ENCODE measurements around the gene CRIP1. TPM values are rescaled to one million over a fixed set of nuclear protein-coding genes. Genes with fewer than 3 reads are reported as not detected.

Gene CRIP1
- polyA plus RNA-seq, 1 donor (not counting 4 experiments of a cell fraction or from before 2014, with no cell fraction given) = 1.7 TPM

- no peak overlapping the region for H3K27ac ChIP-seq (ENCODE audit: control insufficient read depth, insufficient read depth, low read length)
- no peak for TF ChIP-seq EZH2 (IDR thresholded peaks at IDR 0.05; ENCODE audit: low read length)
- no peaks in the 10 kb centered on the region for H3K9me3 ChIP-seq (ENCODE audit: control insufficient read depth, low read depth, low read length)
- H3K4me1 ChIP-seq (ENCODE audit: control insufficient read depth, extremely low read depth, insufficient read depth, low read length) = peaks cover 6% of the 10 kb centered on the region
- H3K9ac ChIP-seq (ENCODE audit: control insufficient read depth, extremely low read depth, insufficient read depth, low read length) = no peak overlapping the region
- H3K4me2 ChIP-seq (ENCODE audit: control insufficient read depth, extremely low read depth, insufficient read depth, low read depth, low read length) = no peak overlapping the region
- H3K79me2 ChIP-seq (ENCODE audit: control insufficient read depth, insufficient read depth, low read length) = no peaks in the 10 kb centered on the region
- H3K27me3 ChIP-seq (ENCODE audit: control insufficient read depth, extremely low read depth, insufficient read depth, low read length) = no peaks in the 10 kb centered on the region
- FAIRE-seq = no peak
- no peak for DNase-seq (ENCODE audit: low read depth, low spot score)
- no peaks in the 10 kb centered on the region for H3K9me1 ChIP-seq (ENCODE audit: control insufficient read depth, extremely low read depth, insufficient read depth, low read length)
- H3K36me3 ChIP-seq (ENCODE audit: control insufficient read depth in 2 of 2, extremely low read depth in 1 of 2, insufficient read depth in 2 of 2, low read length in 2 of 2) = peaks cover 2 to 3% of the 10 kb centered on the region in 2 experiments
- no peak overlapping the region for H2AFZ ChIP-seq (ENCODE audit: control insufficient read depth, low read length)
- dilution Hi-C loops (cut with MboI; ENCODE audit: extremely low pct_ligation_motif_present, low sequenced_read_pairs) = no loop called here
- no peak overlapping the region for H3K4me3 ChIP-seq (ENCODE audit: control insufficient read depth in 2 of 3, extremely low read depth in 1 of 3, insufficient read depth in 2 of 3, low read depth in 1 of 3, low read length in 3 of 3)
- no peaks in the 10 kb centered on the region for H4K20me1 ChIP-seq (ENCODE audit: control insufficient read depth, extremely low read depth, insufficient read depth, low read length)
Measured at GRCh38 chr14:105497671-105498429, 11.2 kb downstream of the CRIP1 start.

- Histone ChIP-seq H3K27me3 (ENCODE audit: control insufficient read depth, extremely low read depth, insufficient read depth, low read length) (no peaks in the 10 kb centered on the region), H3K4me2 (ENCODE audit: control insufficient read depth, extremely low read depth, insufficient read depth, low read depth, low read length) (no peak overlapping the region), H4K20me1 (ENCODE audit: control insufficient read depth, extremely low read depth, insufficient read depth, low read length) (no peaks in the 10 kb centered on the region), H3K4me3 (ENCODE audit: control insufficient read depth in 2 of 3, extremely low read depth in 1 of 3, insufficient read depth in 2 of 3, low read depth in 1 of 3, low read length in 3 of 3) (no peak overlapping the region), H3K27ac (ENCODE audit: control insufficient read depth, insufficient read depth, low read length) (no peak overlapping the region), H3K9me3 (ENCODE audit: control insufficient read depth, low read depth, low read length) (no peaks in the 10 kb centered on the region), H3K9ac (ENCODE audit: control insufficient read depth, extremely low read depth, insufficient read depth, low read length) (no peak overlapping the region), H3K36me3 (ENCODE audit: control insufficient read depth in 2 of 2, extremely low read depth in 1 of 2, insufficient read depth in 2 of 2, low read length in 2 of 2) (peaks cover 0 to 3% of the 10 kb centered on the region in 2 experiments), H3K9me1 (ENCODE audit: control insufficient read depth, extremely low read depth, insufficient read depth, low read length) (no peaks in the 10 kb centered on the region), H3K79me2 (ENCODE audit: control insufficient read depth, insufficient read depth, low read length) (no peaks in the 10 kb centered on the region), H3K4me1 (ENCODE audit: control insufficient read depth, extremely low read depth, insufficient read depth, low read length) (peaks cover 6% of the 10 kb centered on the region), H2AFZ (ENCODE audit: control insufficient read depth, low read length) (no peak overlapping the region)
- dilution Hi-C loops (cut with MboI; ENCODE audit: extremely low pct_ligation_motif_present, low sequenced_read_pairs) = no loop called here
- DNase-seq (ENCODE audit: low read depth, low spot score) (no peak), FAIRE-seq (no peak)
- no peak for TF ChIP-seq EZH2 (IDR thresholded peaks at IDR 0.05; ENCODE audit: low read length)
- no peak for TF ChIP-seq CTCF (optimal IDR thresholded peaks at IDR 0.05 in 1 of 3, IDR thresholded peaks at IDR 0.05 in 1 of 3, conservative IDR thresholded peaks at IDR 0.05 in 1 of 3; ENCODE audit: extremely low read depth in 1 of 3, insufficient read depth in 2 of 3, low read length in 3 of 3)
Measured at GRCh38 chr14:105498430-105499255, 12.0 kb downstream of the CRIP1 start.

Measured in keratinocyte (primary cell).